Measurements from ENCODE around the gene ASB6. TPM values are rescaled to one million over a fixed set of nuclear protein-coding genes. Genes with fewer than 3 reads are reported as not detected.
"Not testable (repeated sequence)": the region's sequence is repeated elsewhere in the genome, so short reads cannot be mapped to it uniquely, and the experiment has no call there.

The ASB6 gene
- total RNA-seq, 1 experiment from 2014 or later = 8.0 TPM

DNA sequence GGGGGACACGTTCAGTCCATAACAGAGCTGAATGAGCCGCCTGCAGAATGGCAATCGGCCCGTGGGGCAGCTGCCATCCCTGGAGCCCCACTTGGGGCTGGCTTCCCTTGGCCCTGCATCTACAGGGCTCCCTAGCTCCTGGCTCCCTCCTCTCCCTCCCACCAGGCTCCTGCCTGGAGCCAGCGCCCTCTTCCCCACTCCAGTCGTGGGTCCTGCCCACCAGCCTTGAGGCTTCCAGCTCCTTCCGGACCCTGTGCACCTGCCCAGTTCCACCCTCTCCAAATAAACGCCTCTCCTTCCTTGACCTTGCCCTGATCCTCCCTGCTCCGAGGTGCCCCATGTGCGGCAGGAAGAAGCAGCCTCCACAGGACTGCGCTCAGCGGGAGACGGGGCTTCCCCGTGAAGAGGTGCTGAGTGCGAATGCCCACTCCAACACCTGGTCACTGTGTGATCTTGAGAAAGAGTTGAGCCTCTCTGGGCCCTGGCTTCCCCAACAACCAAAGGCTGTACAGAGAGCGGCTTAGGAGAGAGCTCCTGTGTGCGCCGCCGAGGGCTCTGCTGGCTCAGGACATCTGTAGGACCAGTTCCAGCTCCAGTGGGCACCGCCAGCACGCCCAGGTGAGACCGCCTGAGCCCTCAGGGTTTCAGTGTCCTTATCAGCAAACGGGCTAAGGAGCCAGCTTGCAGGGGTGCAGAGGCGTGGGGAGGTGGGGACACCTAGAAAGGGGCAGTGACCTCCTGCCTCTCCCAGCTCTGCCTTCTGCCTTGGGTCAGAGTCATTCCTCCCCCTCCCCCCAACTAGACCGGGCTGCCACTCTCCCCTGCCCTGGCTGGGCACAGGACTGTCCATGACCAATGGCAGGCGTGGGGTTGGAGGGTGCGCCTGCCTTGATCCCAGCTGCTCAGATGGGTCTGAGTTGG is 33.1 kb downstream of the ASB6 start:
- no peak for DNase-seq (ENCODE audit: low read depth)

DNA sequence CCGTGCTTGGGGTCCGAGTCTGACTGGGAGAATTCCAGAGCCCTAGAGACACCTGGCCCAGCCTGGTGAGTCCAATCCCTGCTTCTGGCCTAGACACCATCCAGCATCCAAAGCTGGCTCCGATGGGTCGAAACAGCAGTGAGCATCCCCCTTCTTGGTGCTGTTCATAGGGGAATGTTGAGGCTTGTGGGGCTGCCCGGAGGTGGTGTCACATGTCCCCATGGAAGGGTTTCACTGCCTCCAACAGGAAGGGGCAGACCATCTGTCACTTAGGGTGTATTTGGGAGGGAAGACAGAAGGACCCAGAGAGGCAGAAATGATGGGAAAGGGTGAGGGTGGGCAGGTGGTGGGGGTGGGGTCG is 34.9 kb downstream of the ASB6 start:
- DNase-seq (ENCODE audit: low read depth) = no peak

DNA sequence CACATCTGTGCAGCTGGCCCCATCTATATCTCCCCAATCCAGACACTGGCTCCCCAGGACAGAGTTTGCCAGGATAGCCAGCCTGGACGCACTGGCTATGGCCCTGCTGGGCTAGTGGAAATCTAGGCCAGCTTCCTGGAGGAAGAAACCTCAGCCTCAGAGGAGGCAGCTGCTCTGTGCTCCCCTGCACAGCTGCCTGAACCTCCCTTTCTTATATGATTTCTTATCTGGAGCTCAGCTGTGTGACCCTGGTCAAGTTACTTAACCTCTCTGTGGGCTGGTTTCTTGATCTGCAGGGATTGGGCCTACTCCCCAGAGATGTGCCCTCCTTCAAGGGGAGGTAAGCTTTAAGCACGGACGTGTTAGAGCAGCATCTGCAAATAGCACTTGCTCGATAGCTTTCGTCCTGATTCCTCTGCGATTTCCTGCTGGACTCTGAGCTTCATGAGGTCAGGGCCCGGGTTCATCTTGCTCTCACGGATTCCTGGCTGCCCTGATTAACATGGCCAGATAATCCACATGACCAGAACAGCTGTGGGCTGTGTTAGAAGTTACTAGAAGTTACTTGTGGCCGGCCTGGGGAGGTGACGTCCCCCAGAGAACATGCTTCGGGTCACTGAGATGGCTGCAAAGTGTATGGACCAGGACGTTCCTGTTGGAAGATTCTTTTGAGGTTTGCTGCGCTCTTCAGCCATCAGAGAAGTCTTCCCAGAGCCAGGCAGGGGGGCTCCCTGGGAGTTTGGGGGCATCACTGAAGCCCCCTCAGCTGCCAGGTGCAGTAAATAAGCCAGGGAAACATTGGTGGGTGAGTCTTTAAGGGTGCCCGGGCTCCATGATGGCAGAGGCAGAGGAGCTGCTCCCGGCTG is 35.6 kb downstream of the ASB6 start:
- no peak for DNase-seq (ENCODE audit: low read depth)

DNA sequence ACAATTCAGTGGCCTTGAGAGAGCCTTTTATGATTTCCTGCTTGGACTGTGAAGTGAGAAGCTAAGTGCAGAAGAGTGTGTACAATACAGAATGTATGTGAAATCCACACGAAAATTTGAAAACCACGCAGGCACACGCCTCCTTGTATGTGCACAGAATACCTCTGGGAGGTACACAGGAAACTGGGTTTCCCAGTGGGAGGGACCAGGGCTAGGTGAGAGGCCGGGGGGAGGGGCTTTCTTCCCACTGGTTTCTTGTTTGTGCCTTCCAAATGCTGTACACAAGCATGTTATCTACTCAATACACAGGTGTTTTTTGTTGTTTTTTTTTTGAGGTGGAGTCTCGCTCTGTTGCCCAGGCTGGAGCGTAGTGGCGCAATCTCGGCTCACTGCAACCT is 37.2 kb downstream of the ASB6 start:
- no peak for DNase-seq (ENCODE audit: low read depth)

- DNase-seq (ENCODE audit: low read depth) = no peak
Observed at GRCh38 chr9:129604056-129604765, 37.7 kb downstream of the ASB6 start.

DNA sequence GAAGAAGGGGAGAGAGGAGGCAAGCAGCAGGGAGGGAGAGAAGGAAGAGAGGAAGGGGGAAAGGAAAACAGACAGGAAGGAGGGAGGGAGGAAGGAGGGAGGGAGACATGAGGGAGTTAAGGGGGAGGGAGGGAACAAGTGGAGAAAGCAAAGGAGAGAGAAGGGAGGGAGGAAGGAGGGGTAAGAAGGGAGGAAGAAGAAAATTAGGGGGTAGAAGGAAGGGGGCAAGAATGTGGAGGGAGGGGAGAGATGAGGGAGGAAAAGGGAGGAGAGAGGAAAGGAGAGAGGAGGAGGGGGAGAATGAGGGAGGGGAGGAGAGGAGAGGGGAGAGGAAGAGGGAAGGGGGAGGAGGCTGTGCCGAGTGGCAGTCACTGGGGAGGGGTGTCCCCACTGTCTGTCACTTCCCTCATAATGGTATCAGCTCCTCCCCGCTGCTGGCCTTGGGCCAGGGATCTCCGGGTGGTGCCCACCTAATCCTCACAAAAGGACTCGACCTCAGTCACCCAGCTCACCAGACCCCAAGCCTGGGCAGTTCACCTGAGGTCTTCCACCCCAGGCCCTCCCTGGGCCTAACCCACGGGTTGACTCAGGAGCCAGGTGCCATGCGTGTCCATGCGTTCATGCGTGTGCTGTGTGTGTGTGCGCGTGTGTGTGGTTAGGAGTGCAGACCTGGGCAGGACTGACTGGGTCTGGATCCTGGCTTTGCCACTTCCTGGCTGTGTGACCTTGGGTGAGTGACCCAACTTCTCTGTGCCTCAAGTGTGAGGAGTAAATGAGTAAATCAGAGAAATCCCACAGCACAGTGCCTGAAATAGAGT is 39.1 kb downstream of the ASB6 start:
- DNase-seq (ENCODE audit: low read depth) = no peak

GRCh38 chr9:129601082-129601674 is 40.8 kb downstream of the ASB6 start:
- DNase-seq (ENCODE audit: low read depth) = no peak

DNA sequence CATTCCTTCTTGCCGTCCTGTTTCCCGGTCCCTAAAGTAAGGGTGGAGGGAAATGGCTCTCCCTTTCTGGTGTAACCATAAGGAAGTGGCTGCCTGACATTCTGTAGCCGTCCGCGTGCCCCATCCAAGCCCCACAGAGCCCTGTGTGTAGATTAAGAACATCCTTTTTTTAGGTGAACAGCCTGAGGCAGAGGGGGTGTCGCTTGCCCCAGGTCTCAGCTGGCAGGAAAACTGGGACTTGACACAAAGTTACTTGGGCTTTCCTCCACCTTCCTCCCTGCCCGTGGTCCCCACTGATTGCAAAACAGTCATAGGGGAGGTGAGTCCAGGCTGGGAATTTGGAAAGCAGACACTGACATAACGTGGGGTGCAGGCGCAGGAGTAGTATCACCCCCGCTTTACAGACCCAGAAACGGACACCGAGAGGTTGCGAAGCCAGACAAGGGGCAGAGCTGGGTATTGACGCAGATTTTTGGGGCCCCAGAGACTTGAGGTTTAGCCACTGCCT is 43.8 kb downstream of the ASB6 start:
- no peak for DNase-seq (ENCODE audit: low read depth)

GRCh38 chr9:129597355-129598088 is 44.4 kb downstream of the ASB6 start:
- no peak for DNase-seq (ENCODE audit: low read depth)

- no peak for DNase-seq (ENCODE audit: low read depth)
Observed at GRCh38 chr9:129596541-129597331, 45.2 kb downstream of the ASB6 start.

DNA sequence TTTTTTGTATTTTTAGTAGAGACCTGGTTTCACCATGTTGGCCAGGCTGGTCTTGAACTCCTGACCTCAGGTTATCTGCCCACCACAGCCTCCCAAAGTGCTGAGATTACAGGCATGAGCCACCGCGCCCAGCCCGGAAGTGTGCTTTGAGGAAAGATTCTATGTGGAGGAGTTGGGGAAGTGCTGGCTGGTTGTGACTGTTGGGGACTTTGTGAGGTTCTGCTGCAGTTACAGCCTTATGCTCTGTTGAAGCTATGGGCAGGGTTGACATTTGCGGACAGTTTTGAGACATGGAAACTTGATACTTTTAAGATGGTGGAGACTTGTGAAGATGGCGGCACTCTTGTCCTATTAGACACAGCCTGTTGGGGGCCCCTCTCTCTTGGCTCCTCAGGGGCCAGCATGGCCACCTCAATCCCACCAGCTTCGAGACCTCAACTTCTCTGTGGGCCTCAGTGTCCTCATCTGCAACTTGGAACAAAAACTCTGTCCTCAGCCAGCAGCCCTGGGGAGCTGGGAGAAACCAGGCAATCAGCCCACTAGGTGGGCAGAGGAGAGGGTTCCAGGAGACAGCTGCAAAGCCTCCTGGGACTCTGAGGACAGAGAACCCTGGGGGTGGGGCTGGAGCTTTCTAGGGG is 45.9 kb downstream of the ASB6 start:
- no peak for DNase-seq (ENCODE audit: low read depth)

GRCh38 chr9:129595311-129595741 is 46.6 kb downstream of the ASB6 start:
- DNase-seq (ENCODE audit: low read depth) = no peak

DNA sequence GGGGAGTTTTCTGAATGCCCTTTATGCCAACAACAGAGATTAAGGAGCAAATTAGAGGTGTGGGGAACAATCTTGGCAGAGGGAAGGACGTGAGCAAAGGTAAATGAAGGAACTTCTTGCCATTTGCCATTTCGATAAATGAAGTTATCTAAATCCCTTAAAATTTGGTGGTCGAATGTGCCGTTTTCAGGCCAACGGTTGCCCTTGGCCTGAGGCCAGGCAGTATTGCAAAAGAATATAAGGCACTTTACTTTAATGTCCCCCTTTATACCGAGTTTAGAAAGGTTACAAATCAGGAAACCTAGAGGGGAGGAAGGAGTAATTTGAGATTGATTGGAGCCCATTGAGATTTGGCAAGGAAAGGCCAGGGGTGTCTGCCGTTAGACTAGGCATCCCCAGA is 47.3 kb downstream of the ASB6 start:
- DNase-seq (ENCODE audit: low read depth) = no peak

DNA sequence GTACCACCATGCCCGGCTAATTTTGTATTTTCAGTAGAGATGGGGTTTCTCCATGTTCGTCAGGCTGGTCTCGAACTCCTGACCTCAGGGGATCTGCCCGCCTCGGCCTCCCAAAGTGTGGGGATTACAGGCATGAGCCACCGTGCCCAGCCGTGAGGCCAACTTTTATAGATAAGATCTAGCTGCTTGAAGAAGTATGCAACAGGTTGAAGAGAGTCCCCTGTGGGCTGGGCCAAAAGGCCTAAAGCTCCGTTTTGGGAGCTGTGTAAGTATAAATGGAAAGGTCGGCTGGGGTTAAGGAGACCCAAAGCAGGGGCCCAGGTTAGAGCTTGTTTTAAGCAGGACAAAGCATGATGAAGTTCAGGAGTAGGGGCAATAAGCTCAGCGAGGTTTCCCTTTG is 49.2 kb downstream of the ASB6 start:
- not testable (repeated sequence) for DNase-seq (ENCODE audit: low read depth)

GRCh38 chr9:129591916-129592315 is 50.0 kb downstream of the ASB6 start:
- DNase-seq (ENCODE audit: low read depth) = no peak

DNA sequence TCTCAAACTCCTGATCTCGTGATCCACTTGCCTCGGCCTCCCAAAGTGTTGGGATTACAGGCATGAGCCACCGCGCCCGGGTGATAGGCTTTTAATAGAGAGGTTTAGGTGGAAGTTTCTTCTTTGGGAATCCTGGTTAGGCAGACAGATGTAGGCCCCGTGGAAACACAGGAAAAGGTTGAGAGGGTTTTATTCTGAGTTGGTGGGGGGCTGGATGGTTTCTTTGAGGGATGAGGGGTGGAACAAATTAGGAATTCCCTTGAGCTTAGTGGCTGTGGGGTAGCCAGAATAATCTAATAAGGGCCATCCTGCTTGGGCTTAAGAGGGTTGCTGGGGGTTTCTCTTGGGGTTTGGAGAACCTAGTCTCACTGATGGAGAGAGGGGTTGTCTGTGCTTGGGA is 51.5 kb downstream of the ASB6 start:
- no peak for DNase-seq (ENCODE audit: low read depth)

DNA sequence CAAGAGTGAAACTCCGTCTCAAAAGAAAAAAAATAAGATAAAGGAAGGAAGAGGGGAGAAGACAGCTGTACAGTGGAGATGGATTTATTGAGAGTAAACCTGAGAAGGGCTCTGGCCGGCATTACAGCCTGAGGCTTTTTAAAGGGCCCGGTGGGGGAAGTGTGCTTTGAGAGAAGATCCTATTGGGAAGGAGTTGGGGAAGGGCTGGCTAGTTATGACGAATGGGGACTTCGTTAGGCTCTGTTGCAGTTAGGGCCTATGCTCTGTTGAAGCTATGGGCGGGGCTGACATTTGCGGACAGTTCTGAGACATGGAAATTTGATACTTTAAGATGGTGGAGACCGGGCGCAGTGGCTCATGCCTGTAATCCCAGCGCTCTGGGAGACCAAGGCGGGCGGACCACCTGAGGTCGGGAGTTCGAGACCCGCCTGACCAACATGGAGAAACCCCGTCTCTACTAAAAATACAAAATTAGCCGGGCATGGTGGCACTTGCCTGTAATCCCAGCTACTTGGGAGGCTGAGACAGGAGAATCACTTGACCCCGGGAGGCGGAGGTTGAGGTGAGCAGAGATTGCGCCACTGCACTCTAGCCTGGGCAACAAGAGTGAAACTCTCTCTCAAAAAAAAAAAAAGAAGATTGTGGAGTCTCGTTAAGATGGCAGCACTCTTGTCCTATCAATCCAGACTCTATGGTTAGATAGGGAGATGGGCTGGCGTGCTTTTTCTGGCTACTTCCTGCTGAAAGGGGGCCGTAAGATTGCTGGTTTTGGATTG is 54.3 kb downstream of the ASB6 start:
- DNase-seq (ENCODE audit: low read depth) = no peak

DNA sequence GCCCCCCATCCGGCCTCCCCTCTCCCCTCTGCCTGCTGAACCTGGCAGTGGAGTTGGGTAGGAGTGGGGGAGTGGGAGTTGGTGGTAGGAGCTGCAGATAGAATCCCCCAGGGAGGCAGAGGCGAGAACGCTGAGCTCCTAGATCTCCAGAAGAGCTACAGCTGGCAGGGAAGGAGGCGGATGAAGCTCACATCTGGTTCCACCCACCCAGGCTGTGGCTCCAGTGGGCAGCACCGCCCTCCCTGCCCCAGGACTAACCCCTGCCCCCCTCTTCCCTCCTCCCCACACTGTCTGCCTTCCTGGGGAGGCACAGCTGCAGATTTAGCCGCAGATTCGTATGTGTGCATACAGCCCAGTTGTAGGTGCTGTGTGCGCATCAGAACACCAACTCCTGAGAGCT is 55.3 kb downstream of the ASB6 start:
- DNase-seq (ENCODE audit: low read depth) = no peak
